ENCODE data around the gene ZBED2. TPM values are rescaled to one million over a fixed set of nuclear protein-coding genes. Genes with fewer than 3 reads are reported as not detected.
"Not testable (repeated sequence)": the region's sequence is repeated elsewhere in the genome, so short reads cannot be mapped to it uniquely, and the experiment has no call there.

ZBED2 gene
- total RNA-seq, 2 donors from 2014 or later, result not detected

- ATAC-seq, result no peak
- intact Hi-C loops (cut with DNase I), result no loop called here
- 65 to 70% methylated on average over 2 of the region's 2 CpGs for WGBS, 2 donors
Observed at GRCh38 chr3:111568355-111568754, 26.8 kb downstream of the ZBED2 start.

GRCh38 chr3:111566844-111567243 is 28.3 kb downstream of the ZBED2 start:
- intact Hi-C loops (cut with DNase I), result no loop called here
- WGBS, 2 donors, result 38 to 68% methylated on average over 2 of the region's 2 CpGs
- TF ChIP-seq POLR2A (IDR thresholded peaks at IDR 0.05), result no peak
- no peak for TF ChIP-seq CTCF (IDR thresholded peaks at IDR 0.05)

More at GRCh38 chr3:111568355-111568754, 26.8 kb downstream of the ZBED2 start:
- H3K9me3 ChIP-seq, result no peaks in the 10 kb centered on the region
- DNase-seq, result no peak
- no peak for TF ChIP-seq POLR2A (IDR thresholded peaks at IDR 0.05)
- no peak for TF ChIP-seq CTCF (IDR thresholded peaks at IDR 0.05)
- no peaks in the 10 kb centered on the region for H3K4me1 ChIP-seq
- no peak overlapping the region for H3K4me3 ChIP-seq
- no peaks in the 10 kb centered on the region for H3K27me3 ChIP-seq
- H3K27ac ChIP-seq, result no peak overlapping the region
- H3K36me3 ChIP-seq (replicated peaks in 1 of 2; ENCODE audit: insufficient read depth in 1 of 2, low read depth in 2 of 2), result no peaks in the 10 kb centered on the region

GRCh38 chr3:111561902-111562301 is 33.2 kb downstream of the ZBED2 start:
- H3K27ac ChIP-seq; DNase-seq; H3K36me3 ChIP-seq (replicated peaks in 1 of 2; ENCODE audit: insufficient read depth in 1 of 2, low read depth in 2 of 2); H3K9me3 ChIP-seq; H3K4me1 ChIP-seq; ATAC-seq; H3K27me3 ChIP-seq; intact Hi-C loops (cut with DNase I); H3K4me3 ChIP-seq: not testable (repeated sequence)
- 89 to 90% methylated on average over 19 to 20 of the region's 25 CpGs for WGBS, 2 donors

More at GRCh38 chr3:111566844-111567243, 28.3 kb downstream of the ZBED2 start:
- Histone ChIP-seq H3K4me3 (no peak overlapping the region), H3K4me1 (no peaks in the 10 kb centered on the region), H3K27ac (no peak overlapping the region), H3K36me3 (replicated peaks in 1 of 2; ENCODE audit: insufficient read depth in 1 of 2, low read depth in 2 of 2) (no peaks in the 10 kb centered on the region), H3K27me3 (no peaks in the 10 kb centered on the region), H3K9me3 (no peaks in the 10 kb centered on the region)
- DNase-seq (no peak), ATAC-seq (no peak)

GRCh38 chr3:111548756-111549155 is 46.4 kb downstream of the ZBED2 start:
- Histone ChIP-seq H3K4me3 (no peak overlapping the region), H3K27me3 (no peaks in the 10 kb centered on the region), H3K4me1 (no peaks in the 10 kb centered on the region), H3K27ac (no peak overlapping the region), H3K9me3 (no peaks in the 10 kb centered on the region), H3K36me3 (replicated peaks in 1 of 2; ENCODE audit: insufficient read depth in 1 of 2, low read depth in 2 of 2) (no peaks in the 10 kb centered on the region)
- DNase-seq (no peak), ATAC-seq (no peak)
- TF ChIP-seq CTCF (IDR thresholded peaks at IDR 0.05) (no peak), POLR2A (IDR thresholded peaks at IDR 0.05) (no peak)
- intact Hi-C loops (cut with DNase I), result no loop called here

GRCh38 chr3:111548092-111548491 is 47.1 kb downstream of the ZBED2 start:
- no peak for DNase-seq
- Histone ChIP-seq H3K27me3 (no peaks in the 10 kb centered on the region), H3K27ac (no peak overlapping the region), H3K4me3 (no peak overlapping the region), H3K36me3 (replicated peaks in 1 of 2; ENCODE audit: insufficient read depth in 1 of 2, low read depth in 2 of 2) (no peaks in the 10 kb centered on the region), H3K4me1 (no peaks in the 10 kb centered on the region), H3K9me3 (no peaks in the 10 kb centered on the region)
- 71 to 97% methylated on average over 1 of the region's 1 CpG for WGBS, 2 donors
- intact Hi-C loops (cut with DNase I), result no loop called here
- ATAC-seq, result no peak
- TF ChIP-seq POLR2A (IDR thresholded peaks at IDR 0.05), result no peak
- TF ChIP-seq CTCF (IDR thresholded peaks at IDR 0.05), result no peak

All from body of pancreas (tissue), 4 donors.